GM23338 (cell line): ENCODE data around the gene LCLAT1.

Source experiments
- CREB1 ChIP-seq: fragments of 250-450 bp; sonication (Bioruptor Pico); IDR thresholded peaks from 2 replicates; pipeline ENCODE4 v1.5.0; 2020; ENCODE audit warnings: low read depth, mild to moderate bottlenecking, moderate library complexity
- CTCF ChIP-seq, 2 experiments: fragments of 200-600 bp in 1 of 2; sonication (generic) in 1 of 2; conservative IDR thresholded peaks; 2 replicates each; pipeline versions ENCODE4 v1.5.1 to v1.6.1; 2016 to 2017; ENCODE audit warnings: antibody characterized with exemption in 2 of 2, low read depth in 2 of 2, mild to moderate bottlenecking in 2 of 2, moderate library complexity in 1 of 2
- ETS1 ChIP-seq: IDR thresholded peaks from 2 replicates; pipeline ENCODE4 v1.6.1; 2016; ENCODE audit warnings: antibody characterized with exemption
- EZH2 ChIP-seq: fragments of 200-600 bp; sonication (generic); IDR thresholded peaks from one replicate; pipeline ENCODE4 v1.8.0; 2017; ENCODE audit warnings: antibody characterized with exemption, mild to moderate bottlenecking, low read depth; ENCODE audit not compliant: unreplicated experiment
- POLR2AphosphoS5 ChIP-seq: IDR thresholded peaks from 2 replicates; pipeline ENCODE4 v1.6.1; 2016; ENCODE audit warnings: antibody characterized with exemption, low read depth
- REST ChIP-seq: IDR thresholded peaks from one replicate; pipeline ENCODE4 v1.6.1; 2018; ENCODE audit warnings: antibody characterized with exemption; ENCODE audit not compliant: unreplicated experiment

GRCh38 chr2:30448308-30448707, 1.3 kb downstream of the LCLAT1 start:
- no peak for TF ChIP-seq REST
- TF ChIP-seq CTCF (conservative IDR thresholded peaks at IDR 0.05; ENCODE audit: low read depth in 2 of 2) = no peak
- TF ChIP-seq ETS1 = no peak
- no peak for TF ChIP-seq EZH2
- no peak for TF ChIP-seq POLR2AphosphoS5
- no peak for TF ChIP-seq CREB1 (CRISPR knock-in tag)
